Breast epithelium (tissue), 4 donors: ENCODE data around the gene MMP10. TPM values are rescaled to one million over a fixed set of nuclear protein-coding genes. Genes with fewer than 3 reads are reported as not detected.
"Not testable (repeated sequence)": the region's sequence is repeated elsewhere in the genome, so short reads cannot be mapped to it uniquely, and the experiment has no call there.

ENCODE experiments used
- DNase-seq, 2 donors: peaks; one replicate each; pipeline ENCODE4 v3.0.0-alpha.2; 2019; ENCODE audit warnings: low spot score in 2 of 2
- H3K27ac ChIP-seq, 2 donors: fragments of 200-600 bp; sonication (generic) in 1 of 2; one replicate each; pipeline ENCODE4 v1.5.1; 2016 to 2019; ENCODE audit warnings: mild to moderate bottlenecking in 1 of 2
- H3K27me3 ChIP-seq, 2 donors: fragments of 200-600 bp; sonication (generic) in 1 of 2; one replicate each; pipeline versions ENCODE4 v1.5.1 to v1.6.0; 2017 to 2019; ENCODE audit warnings: control low read depth in 1 of 2, mild to moderate bottlenecking in 1 of 2
- H3K36me3 ChIP-seq: fragments of 200-600 bp; one replicate; pipeline ENCODE4 v1.5.1; 2019
- H3K4me1 ChIP-seq, 2 donors: fragments of 200-600 bp; sonication (generic); one replicate each; pipeline ENCODE4 v1.5.1; 2016 to 2019; ENCODE audit warnings: control low read depth in 1 of 2
- H3K4me3 ChIP-seq, 3 donors: fragments of 200-600 bp; sonication (generic); 1 replicate in 2 of 3; 2 replicates in 1 of 3; pipeline ENCODE4 v1.5.1; 2016 to 2019; ENCODE audit warnings: mild to moderate bottlenecking in 3 of 3, moderate library complexity in 2 of 3
- H3K9me3 ChIP-seq, 2 donors: fragments of 200-600 bp; sonication (generic) in 1 of 2; one replicate each; pipeline ENCODE4 v1.5.1; 2016 to 2019; ENCODE audit warnings: control low read depth in 1 of 2
- CTCF ChIP-seq, 3 donors: fragments of 450-650 bp; IDR thresholded peaks; one replicate each; pipeline ENCODE4 v1.5.1; 2016 to 2017; ENCODE audit warnings: antibody characterized with exemption in 3 of 3, mild to moderate bottlenecking in 3 of 3, moderate library complexity in 3 of 3
- POLR2A ChIP-seq: fragments of 450-650 bp; IDR thresholded peaks from one replicate; pipeline ENCODE4 v1.6.1; 2016; ENCODE audit warnings: antibody characterized with exemption, mild to moderate bottlenecking, moderate library complexity
- POLR2AphosphoS5 ChIP-seq, 3 donors: sonication (generic); formaldehyde crosslinking; IDR thresholded peaks; one replicate each; pipeline ENCODE4 v1.6.1; 2017; ENCODE audit warnings: antibody characterized with exemption in 3 of 3
- intact Hi-C: fragments of 100-400 bp; cut with DNase I; formaldehyde crosslinking; loops from one replicate; pipeline ENCODE4 v1.15.1; 2023; ENCODE audit warnings: low total_unique reads
- total RNA-seq, 3 donors: library from RNA; depleted of rRNA; stranded (reverse); fragments of >200 nt; gene quantifications; one replicate each; pipeline ENCODE4 v1.1.0, GENCODE V29; 2016

Gene MMP10
- total RNA-seq, 3 donors from 2014 or later: 0.66 TPM; not detected in 2

DNA sequence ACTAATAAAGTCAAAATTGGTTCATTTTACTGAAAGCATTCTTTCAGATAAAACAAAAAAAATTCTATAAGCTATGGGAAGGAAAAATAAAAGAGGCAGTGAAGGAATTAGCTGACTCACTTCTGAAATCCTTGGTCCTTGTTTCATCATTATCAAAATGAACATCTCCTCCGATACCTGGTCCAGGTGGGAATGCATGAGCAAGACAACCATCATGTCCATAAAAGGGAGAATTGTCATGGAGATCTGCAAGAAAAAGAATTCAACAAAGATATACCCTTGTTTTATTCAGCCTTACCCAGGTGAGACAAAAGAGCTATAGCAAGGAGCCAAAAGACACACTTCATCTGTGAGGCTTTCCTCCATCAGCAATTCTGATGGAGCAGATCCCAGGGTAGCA is 27.2 kb downstream of the MMP10 start:
- Histone ChIP-seq H3K27ac (no peak overlapping the region), H3K4me3 (no peak overlapping the region), H3K4me1 (no peaks in the 10 kb centered on the region), H3K27me3 (no peaks in the 10 kb centered on the region), H3K9me3 (peaks cover 0 to 10% of the 10 kb centered on the region in 2 donors), H3K36me3 (no peaks in the 10 kb centered on the region)
- DNase-seq: no peak
- intact Hi-C loops: no loop called here
- TF ChIP-seq POLR2AphosphoS5 (IDR thresholded peaks at IDR 0.05): no peak
- no peak for TF ChIP-seq CTCF (IDR thresholded peaks at IDR 0.05)
- TF ChIP-seq POLR2A: no peak

- H3K36me3 ChIP-seq: no peaks in the 10 kb centered on the region
- no peaks in the 10 kb centered on the region for H3K4me1 ChIP-seq
- TF ChIP-seq POLR2A: no peak
- no peak for TF ChIP-seq CTCF (IDR thresholded peaks at IDR 0.05)
- TF ChIP-seq POLR2AphosphoS5 (IDR thresholded peaks at IDR 0.05): no peak
- no peaks in the 10 kb centered on the region for H3K27me3 ChIP-seq
- no peak for DNase-seq
- intact Hi-C loops: no loop called here
- no peak overlapping the region for H3K4me3 ChIP-seq
- H3K27ac ChIP-seq: no peak overlapping the region
- H3K9me3 ChIP-seq: peaks cover 0 to 22% of the 10 kb centered on the region in 2 donors
Measured at GRCh38 chr11:102751673-102752072, 28.8 kb downstream of the MMP10 start.

DNA sequence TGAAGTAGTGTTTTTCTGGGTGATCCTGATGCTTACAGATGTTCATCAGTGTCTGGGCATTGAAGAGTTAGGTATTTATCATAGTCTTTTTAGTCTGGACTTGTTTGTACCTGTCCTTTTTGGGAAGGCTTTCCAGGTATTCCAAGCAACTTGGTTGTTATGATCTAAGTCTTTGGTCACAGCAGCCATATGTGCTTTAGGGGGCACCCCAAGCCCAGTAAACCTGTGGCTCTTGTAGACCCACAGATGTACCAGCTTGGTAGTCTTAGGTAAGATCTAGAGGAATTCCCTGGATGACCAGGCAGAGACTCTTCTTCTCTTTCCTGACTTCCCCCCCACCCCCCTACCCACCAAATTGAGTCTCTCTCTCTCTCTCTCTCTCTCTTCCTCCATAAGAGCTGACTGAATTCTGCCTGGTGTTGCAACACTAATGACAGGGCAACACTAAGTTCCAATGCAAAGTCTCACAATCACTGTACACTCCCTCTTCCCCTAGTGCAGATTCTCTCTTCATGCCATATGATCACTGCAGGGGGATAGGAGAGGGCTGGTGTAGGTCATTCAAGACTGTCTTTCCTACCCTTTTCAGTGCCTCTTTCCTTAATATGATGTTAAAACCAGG is 31.2 kb downstream of the MMP10 start:
- intact Hi-C loops: no loop called here
- TF ChIP-seq POLR2A (no peak), POLR2AphosphoS5 (IDR thresholded peaks at IDR 0.05) (no peak), CTCF (IDR thresholded peaks at IDR 0.05) (no peak)
- no peak for DNase-seq
- Histone ChIP-seq H3K4me3 (no peak overlapping the region), H3K27me3 (no peaks in the 10 kb centered on the region), H3K27ac (no peak overlapping the region), H3K36me3 (no peaks in the 10 kb centered on the region), H3K9me3 (peaks cover 0 to 22% of the 10 kb centered on the region in 2 donors), H3K4me1 (no peaks in the 10 kb centered on the region)

DNA sequence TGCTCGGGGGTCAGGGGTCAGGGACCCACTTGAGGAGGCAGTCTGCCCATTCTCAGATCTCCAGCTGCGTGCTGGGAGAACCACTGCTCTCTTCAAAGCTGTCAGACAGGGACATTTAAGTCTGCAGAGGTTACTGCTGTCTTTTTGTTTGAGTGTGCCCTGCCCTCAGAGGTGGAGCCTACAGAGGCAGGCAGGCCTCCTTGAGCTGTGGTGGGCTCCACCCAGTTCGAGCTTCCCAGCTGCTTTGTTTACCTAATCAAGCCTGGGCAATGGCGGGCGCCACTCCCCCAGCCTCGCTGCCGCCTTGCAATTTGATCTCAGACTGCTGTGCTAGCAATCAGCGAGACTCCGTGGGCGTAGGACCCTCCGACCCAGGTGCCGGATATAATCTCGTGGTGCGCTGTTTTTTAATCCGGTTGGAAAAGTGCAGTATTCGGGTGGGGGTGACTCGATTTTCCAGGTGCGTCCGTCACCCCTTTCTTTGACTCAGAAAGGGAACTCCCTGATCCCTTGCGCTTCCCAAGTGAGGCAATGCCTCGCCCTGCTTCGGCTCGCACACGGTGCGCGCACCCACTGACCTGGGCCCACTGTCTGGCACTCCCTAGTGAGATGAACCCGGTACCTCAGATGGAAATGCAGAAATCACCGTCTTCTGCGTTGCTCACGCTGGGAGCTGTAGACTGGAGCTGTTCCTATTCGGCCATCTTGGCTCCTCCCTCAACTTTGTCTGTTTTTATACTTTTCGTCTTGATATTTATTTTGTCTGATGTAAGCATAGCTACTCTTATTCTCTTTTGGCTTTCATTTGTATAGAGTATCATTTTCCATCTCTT is 33.5 kb downstream of the MMP10 start:
- H3K4me3 ChIP-seq, DNase-seq, intact Hi-C loops, H3K27ac ChIP-seq, H3K36me3 ChIP-seq, H3K27me3 ChIP-seq, H3K4me1 ChIP-seq: not testable (repeated sequence)
- H3K9me3 ChIP-seq: peaks cover 0 to 22% of the 10 kb centered on the region in 2 donors

DNA sequence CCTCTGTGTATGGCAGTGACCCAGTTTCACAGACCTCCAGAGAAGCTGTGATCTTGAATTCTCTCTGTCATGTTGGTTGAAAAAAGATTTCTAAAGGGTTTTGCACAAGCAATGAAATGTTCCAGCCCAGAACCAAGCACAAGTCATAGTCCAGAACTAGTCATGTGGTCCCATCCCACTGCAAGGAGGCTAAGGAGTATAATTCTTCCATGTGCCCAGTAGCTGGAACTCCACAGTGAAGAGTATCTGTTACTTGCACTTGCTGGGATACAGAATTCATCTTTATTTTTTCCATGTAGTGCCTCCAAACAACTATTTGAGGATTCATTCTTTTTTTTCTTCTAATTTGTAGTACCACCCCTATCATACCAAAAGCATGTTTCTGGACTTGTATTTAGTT is 45.8 kb downstream of the MMP10 start:
- no peak for DNase-seq

More for the DNA sequence above, 45.8 kb downstream of the MMP10 start:
- intact Hi-C loops: no loop called here
- H3K27me3 ChIP-seq: no peaks in the 10 kb centered on the region
- no peaks in the 10 kb centered on the region for H3K36me3 ChIP-seq
- no peaks in the 10 kb centered on the region for H3K4me1 ChIP-seq
- peaks cover 0 to 7% of the 10 kb centered on the region in 2 donors for H3K9me3 ChIP-seq
- TF ChIP-seq POLR2AphosphoS5 (IDR thresholded peaks at IDR 0.05) (no peak), POLR2A (no peak), CTCF (IDR thresholded peaks at IDR 0.05) (no peak)
- H3K4me3 ChIP-seq: no peak overlapping the region
- no peak overlapping the region for H3K27ac ChIP-seq
